Activated CD4-positive, alpha-beta memory T cell treated with anti-CD3 and anti-CD28 coated beads for 36 hours (primary cell): ENCODE measurements around the gene IGF1R. TPM values are rescaled to one million over a fixed set of nuclear protein-coding genes. Genes with fewer than 3 reads are reported as not detected.

Source experiments
- CTCF ChIA-PET: fragments of 350-600 bp; sonication (Branson Sonifier 250); formaldehyde crosslinking; loops from one replicate; lab custom pipeline; 2021; ENCODE audit warnings: antibody characterized with exemption, inconsistent platforms; lab: Charles Lee
- POLR2A ChIA-PET: fragments of 350-600 bp; sonication (Branson Sonifier 250); formaldehyde crosslinking; loops from one replicate; lab custom pipeline; 2021; ENCODE audit warnings: antibody characterized with exemption; lab: Charles Lee
- DNase-seq: peaks from one replicate; pipeline ENCODE4 v3.0.0-alpha.2; 2020
- H3K27ac Mint-ChIP-seq: one replicate; pipeline ENCODE4 v1.8.0; 2021; ENCODE audit warnings: mixed read lengths
- H3K27me3 Mint-ChIP-seq: one replicate; pipeline ENCODE4 v1.8.0; 2021; ENCODE audit warnings: mixed read lengths
- H3K36me3 Mint-ChIP-seq: one replicate; pipeline ENCODE4 v1.8.0; 2021; ENCODE audit warnings: mixed read lengths
- H3K4me1 Mint-ChIP-seq: one replicate; pipeline ENCODE4 v1.8.0; 2021; ENCODE audit warnings: low read depth, mixed read lengths
- H3K4me3 Mint-ChIP-seq: one replicate; pipeline ENCODE4 v1.8.0; 2021; ENCODE audit warnings: mild to moderate bottlenecking, mixed read lengths
- H3K9me3 Mint-ChIP-seq: one replicate; pipeline ENCODE4 v1.8.0; 2021; ENCODE audit warnings: mixed read lengths
- intact Hi-C: fragments of 100-400 bp; cut with micrococcal nuclease; formaldehyde crosslinking; loops from one replicate; pipeline ENCODE4 v1.15.1; 2023
- total RNA-seq, 2 experiments: library from RNA; stranded (reverse); gene quantifications; one replicate each; pipeline ENCODE4 v1.2.3, GENCODE V29; 2021

IGF1R gene
- total RNA-seq, 2 experiments from 2014 or later, result 13.2 to 14.8 TPM

- CTCF ChIA-PET, result interaction anchor here (0.6 kb wide), 1 partner anchor 44 kb away, joined by 4 read pairs; no protein-coding TSS in a partner anchor
- H3K27me3 Mint-ChIP-seq, result no peaks in the 10 kb centered on the region
- POLR2A ChIA-PET, result no interaction called here
- H3K4me1 Mint-ChIP-seq, result peaks cover 29% of the 10 kb centered on the region
- H3K27ac Mint-ChIP-seq, result no peak overlapping the region
- intact Hi-C loops, result loop anchor here (2.0 kb wide), 1 partner anchor 39 kb away; no protein-coding TSS in a partner anchor
- no peaks in the 10 kb centered on the region for H3K36me3 Mint-ChIP-seq
- no peaks in the 10 kb centered on the region for H3K9me3 Mint-ChIP-seq
- no peak overlapping the region for H3K4me3 Mint-ChIP-seq
- DNase-seq, result no peak
Measured at GRCh38 chr15:98724048-98724447, 75.7 kb downstream of the IGF1R start.

DNA sequence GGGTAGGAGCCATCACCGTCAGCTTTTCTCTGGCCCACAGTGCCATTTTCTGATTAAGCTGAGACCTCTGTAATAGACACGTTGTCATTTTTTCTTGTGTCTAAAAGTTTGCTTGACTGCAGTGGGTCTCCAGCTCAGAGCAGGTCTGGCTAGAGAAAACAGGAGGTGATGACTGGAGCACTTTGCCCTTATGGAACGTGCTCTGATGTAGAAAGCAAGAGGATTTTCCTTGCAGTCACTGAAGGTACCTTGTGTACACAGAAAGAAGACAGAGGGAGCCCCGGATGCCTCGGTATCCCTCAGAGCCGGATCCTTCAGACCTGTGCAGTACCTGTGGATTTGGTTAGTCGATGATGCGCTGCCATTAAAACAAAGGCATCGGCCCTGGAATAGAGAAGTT, 76.2 kb downstream of the IGF1R start:
- Mint-ChIP-seq H3K4me1 (peaks cover 29% of the 10 kb centered on the region), H3K27ac (no peak overlapping the region), H3K27me3 (no peaks in the 10 kb centered on the region), H3K9me3 (no peaks in the 10 kb centered on the region), H3K36me3 (no peaks in the 10 kb centered on the region), H3K4me3 (no peak overlapping the region)
- CTCF ChIA-PET, result interaction anchor here (0.6 kb wide), 1 partner anchor 44 kb away, joined by 4 read pairs; no protein-coding TSS in a partner anchor
- intact Hi-C loops, result loop anchor here (2.0 kb wide), 1 partner anchor 40 kb away; no protein-coding TSS in a partner anchor
- DNase-seq, result no peak
- POLR2A ChIA-PET, result no interaction called here

- no peaks in the 10 kb centered on the region for H3K9me3 Mint-ChIP-seq
- no peak overlapping the region for H3K27ac Mint-ChIP-seq
- no peaks in the 10 kb centered on the region for H3K36me3 Mint-ChIP-seq
- peaks cover 24% of the 10 kb centered on the region for H3K4me1 Mint-ChIP-seq
- no peak overlapping the region for H3K4me3 Mint-ChIP-seq
- intact Hi-C loops, result loop anchor here (2.0 kb wide), 1 partner anchor 41 kb away; no protein-coding TSS in a partner anchor
- ChIA-PET POLR2A (no interaction called here), CTCF (no interaction called here)
- DNase-seq, result no peak
- no peaks in the 10 kb centered on the region for H3K27me3 Mint-ChIP-seq
Measured at GRCh38 chr15:98725874-98726273, 77.5 kb downstream of the IGF1R start.

DNA sequence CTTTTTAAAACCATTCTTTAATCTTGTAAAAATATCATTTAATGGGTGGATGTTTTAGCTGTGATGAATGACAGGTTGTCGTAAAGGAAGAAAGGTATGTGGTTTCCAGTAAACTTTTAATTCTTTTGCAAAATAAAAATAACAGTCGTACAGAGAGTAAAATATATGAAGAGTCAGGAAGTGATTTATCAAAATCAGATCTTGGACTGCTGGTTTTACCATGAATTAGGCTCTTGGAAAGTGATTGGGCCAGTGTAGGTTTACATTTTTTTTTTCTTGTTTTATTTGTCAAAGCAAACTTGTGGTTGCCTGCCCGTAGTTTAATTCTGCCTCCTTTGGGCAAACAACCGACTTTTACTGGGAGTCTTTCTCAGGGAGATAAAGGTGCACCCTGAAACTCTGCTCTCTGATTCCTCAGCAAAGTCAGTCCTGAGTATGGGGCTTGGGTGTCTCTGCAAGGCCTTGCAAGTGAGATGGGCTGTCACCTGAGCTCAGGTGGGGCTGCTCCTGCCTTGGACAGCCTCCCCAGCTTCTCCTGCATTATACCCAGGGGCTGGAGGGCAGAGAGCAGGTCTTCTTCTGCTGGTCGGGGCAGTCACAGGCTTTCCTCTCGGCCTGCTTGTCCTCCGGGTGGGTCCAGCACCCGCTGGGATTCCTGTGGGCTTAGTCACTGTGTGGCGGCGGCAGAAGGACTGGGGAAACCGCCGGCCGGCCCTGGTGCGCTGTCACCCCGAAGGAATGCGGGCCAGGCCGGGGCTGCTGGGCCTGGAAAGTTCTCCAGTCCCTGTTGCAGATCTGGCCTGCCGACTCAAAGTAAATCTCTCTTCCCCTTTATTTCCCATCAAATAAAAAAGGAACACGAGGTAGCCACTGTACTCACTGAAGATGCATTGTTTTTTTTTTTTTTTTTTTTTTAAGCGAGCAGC, 79.0 kb downstream of the IGF1R start:
- H3K27me3 Mint-ChIP-seq, result no peaks in the 10 kb centered on the region
- no peak overlapping the region for H3K27ac Mint-ChIP-seq
- CTCF ChIA-PET, result no interaction called here
- no peaks in the 10 kb centered on the region for H3K36me3 Mint-ChIP-seq
- POLR2A ChIA-PET, result no interaction called here
- no peak overlapping the region for H3K4me3 Mint-ChIP-seq
- no peak for DNase-seq
- no peaks in the 10 kb centered on the region for H3K9me3 Mint-ChIP-seq
- intact Hi-C loops, result no loop called here
- peaks cover 12% of the 10 kb centered on the region for H3K4me1 Mint-ChIP-seq

- no peak overlapping the region for H3K4me3 Mint-ChIP-seq
- H3K4me1 Mint-ChIP-seq, result peaks cover 12% of the 10 kb centered on the region
- H3K27ac Mint-ChIP-seq, result no peak overlapping the region
- no peaks in the 10 kb centered on the region for H3K9me3 Mint-ChIP-seq
- no peaks in the 10 kb centered on the region for H3K27me3 Mint-ChIP-seq
- POLR2A ChIA-PET, result no interaction called here
- DNase-seq, result no peak
- H3K36me3 Mint-ChIP-seq, result no peaks in the 10 kb centered on the region
- intact Hi-C loops, result no loop called here
- CTCF ChIA-PET, result no interaction called here
Measured at GRCh38 chr15:98728082-98728810, 79.9 kb downstream of the IGF1R start.

DNA sequence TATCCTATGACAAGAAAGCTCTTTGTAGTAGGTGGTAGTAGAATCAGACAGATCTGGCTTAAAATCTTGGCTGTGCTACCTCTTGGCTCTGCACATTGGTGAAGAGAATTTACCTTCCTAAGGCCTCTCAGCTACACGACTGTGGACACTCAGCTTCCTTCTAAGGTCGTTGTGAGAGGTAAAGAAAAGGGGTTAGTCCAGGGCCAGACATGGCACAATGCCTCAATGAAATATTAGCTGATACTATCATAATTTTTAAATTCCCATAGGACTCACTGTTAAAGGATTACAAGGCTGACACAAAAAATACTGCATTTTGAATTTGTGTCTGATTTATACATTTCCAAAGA, 80.4 kb downstream of the IGF1R start:
- Mint-ChIP-seq H3K4me1 (peaks cover 17% of the 10 kb centered on the region), H3K27me3 (no peaks in the 10 kb centered on the region), H3K9me3 (no peaks in the 10 kb centered on the region), H3K4me3 (no peak overlapping the region), H3K27ac (no peak overlapping the region), H3K36me3 (no peaks in the 10 kb centered on the region)
- no peak for DNase-seq
- POLR2A ChIA-PET, result no interaction called here
- intact Hi-C loops, result no loop called here
- CTCF ChIA-PET, result no interaction called here

- Mint-ChIP-seq H3K27ac (no peak overlapping the region), H3K4me3 (no peak overlapping the region), H3K4me1 (peaks cover 20% of the 10 kb centered on the region), H3K9me3 (no peaks in the 10 kb centered on the region), H3K27me3 (no peaks in the 10 kb centered on the region), H3K36me3 (no peaks in the 10 kb centered on the region)
- intact Hi-C loops, result no loop called here
- ChIA-PET CTCF (no interaction called here), POLR2A (no interaction called here)
- no peak for DNase-seq
Measured at GRCh38 chr15:98729446-98730042, 81.2 kb downstream of the IGF1R start.

DNA sequence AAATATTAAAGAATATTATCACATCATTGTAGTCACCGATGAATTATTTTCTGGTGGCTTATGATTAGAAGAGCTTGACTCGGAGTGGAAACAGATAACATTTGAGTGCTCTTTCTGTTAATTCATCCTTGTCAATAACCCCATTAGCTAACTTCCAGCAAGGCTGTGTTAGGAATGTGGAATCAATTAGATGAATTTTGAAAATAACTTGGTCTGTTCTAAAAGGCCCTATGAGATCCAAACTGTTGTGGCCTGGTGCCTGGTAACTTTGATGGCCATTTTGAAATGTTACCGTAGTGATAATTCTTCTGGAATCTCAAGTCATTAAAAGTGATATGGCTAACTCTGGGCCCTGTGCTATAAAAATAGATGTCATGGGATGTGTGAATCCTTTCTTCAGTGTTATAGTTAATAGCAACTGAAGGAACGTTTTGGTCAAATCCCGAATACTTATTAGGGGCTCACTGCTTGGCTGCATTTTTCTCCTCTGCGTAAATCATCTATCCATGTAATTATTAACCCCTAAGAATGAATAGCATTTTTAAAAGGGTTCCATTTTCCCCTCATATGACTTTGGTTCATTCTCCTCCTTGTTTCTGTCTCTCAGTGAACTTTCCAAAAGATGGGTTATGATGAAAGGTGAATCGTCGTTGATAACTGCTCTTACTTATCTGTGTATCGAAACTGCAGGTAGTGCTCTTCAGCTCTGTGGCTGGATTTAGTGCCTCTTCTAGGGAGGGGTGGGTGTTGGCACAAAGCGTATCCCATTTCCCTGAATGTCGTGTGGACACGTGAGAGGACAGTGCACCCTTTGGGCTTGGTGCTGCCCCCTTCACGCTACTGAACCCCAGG, 82.7 kb downstream of the IGF1R start:
- intact Hi-C loops, result no loop called here
- Mint-ChIP-seq H3K27me3 (no peaks in the 10 kb centered on the region), H3K4me3 (no peak overlapping the region), H3K9me3 (no peaks in the 10 kb centered on the region), H3K36me3 (no peaks in the 10 kb centered on the region), H3K27ac (no peak overlapping the region), H3K4me1 (peaks cover 26% of the 10 kb centered on the region)
- POLR2A ChIA-PET, result no interaction called here
- CTCF ChIA-PET, result no interaction called here
- DNase-seq, result no peak

GRCh38 chr15:98731712-98732450, 83.5 kb downstream of the IGF1R start:
- intact Hi-C loops, result no loop called here
- no peak for DNase-seq
- Mint-ChIP-seq H3K36me3 (no peaks in the 10 kb centered on the region), H3K27ac (no peak overlapping the region), H3K9me3 (no peaks in the 10 kb centered on the region), H3K4me3 (no peak overlapping the region), H3K4me1 (peaks cover 26% of the 10 kb centered on the region), H3K27me3 (no peaks in the 10 kb centered on the region)
- POLR2A ChIA-PET, result no interaction called here
- CTCF ChIA-PET, result no interaction called here

DNA sequence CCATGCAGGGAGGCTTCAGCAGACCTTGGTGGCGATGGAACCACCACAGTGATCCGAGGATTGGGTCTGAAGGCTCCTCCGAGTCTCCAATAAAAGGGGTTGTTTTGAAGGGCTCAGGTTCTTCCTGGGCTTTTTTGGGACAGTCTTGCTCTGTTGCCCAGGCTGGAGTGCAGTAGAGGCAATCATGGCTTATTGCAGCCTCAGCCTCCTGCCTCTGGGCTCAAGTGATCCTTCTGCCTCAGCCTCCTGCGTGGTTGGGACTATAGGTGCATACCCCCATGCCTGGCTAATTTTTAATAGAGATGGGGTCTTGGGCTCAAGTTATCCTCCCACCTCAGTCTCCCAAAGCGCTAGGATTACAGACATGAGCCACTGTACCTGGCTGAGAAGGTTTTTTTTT, 84.8 kb downstream of the IGF1R start:
- Mint-ChIP-seq H3K27me3 (no peaks in the 10 kb centered on the region), H3K36me3 (no peaks in the 10 kb centered on the region), H3K4me1 (peaks cover 23% of the 10 kb centered on the region), H3K27ac (no peak overlapping the region), H3K9me3 (no peaks in the 10 kb centered on the region), H3K4me3 (no peak overlapping the region)
- no peak for DNase-seq
- intact Hi-C loops, result no loop called here
- CTCF ChIA-PET, result no interaction called here
- POLR2A ChIA-PET, result no interaction called here

DNA sequence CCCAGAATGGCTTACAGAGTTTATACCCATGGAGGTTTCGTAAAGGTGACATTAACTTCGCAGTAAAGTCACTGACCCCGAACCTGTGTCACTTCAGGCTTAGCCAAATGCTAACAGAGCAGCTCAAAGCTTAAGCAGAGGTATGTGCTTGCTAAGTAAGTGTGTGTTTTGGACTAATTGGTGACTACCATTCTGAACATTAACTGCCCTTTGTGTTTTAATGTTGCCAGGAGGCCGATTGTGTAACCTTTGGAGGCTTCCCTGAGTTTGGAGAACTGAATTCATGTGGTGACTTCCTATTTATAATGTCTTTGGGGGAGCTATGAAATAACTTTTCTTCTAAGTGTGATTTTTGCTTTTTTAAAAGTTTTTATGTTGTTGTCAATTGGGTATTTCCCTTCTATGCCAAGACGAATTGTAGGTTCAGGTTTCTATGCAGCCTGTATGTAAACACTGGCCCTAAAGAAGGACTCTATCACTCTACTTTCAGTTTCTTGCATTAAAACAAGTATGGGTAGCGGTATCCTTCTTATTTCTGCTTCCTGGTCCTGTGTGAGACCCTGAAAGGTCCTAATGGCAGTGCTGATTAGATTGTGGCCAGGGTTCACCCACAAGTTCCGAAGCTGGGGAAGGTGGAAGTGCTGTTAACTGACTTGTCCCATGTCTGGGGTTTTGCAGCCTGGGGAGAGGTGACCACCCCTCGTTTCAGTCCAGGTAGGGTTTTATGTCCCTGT, 86.3 kb downstream of the IGF1R start:
- DNase-seq, result no peak
- intact Hi-C loops, result no loop called here
- CTCF ChIA-PET, result no interaction called here
- Mint-ChIP-seq H3K4me1 (peaks cover 35% of the 10 kb centered on the region), H3K27ac (no peak overlapping the region), H3K4me3 (no peak overlapping the region), H3K9me3 (no peaks in the 10 kb centered on the region), H3K36me3 (no peaks in the 10 kb centered on the region), H3K27me3 (no peaks in the 10 kb centered on the region)
- POLR2A ChIA-PET, result no interaction called here
